ENCODE results near the gene SLC14A1.

- TF ChIP-seq REST (IDR thresholded peaks at IDR 0.05; ENCODE audit: low read depth, low read length) (no peak), SREBF2 (IDR thresholded peaks at IDR 0.05; ENCODE audit: low read length) (no peak), CTCF (IDR thresholded peaks at IDR 0.05 in 2 of 3, conservative IDR thresholded peaks at IDR 0.05 in 1 of 3; ENCODE audit: control insufficient read depth in 2 of 3, extremely low read depth in 1 of 3, insufficient read depth in 1 of 3, low read depth in 3 of 3, low read length in 3 of 3) (no peak), BMI1 (IDR thresholded peaks at IDR 0.05; ENCODE audit: borderline replicate concordance) (no peak), EP300 (IDR thresholded peaks at IDR 0.05; ENCODE audit: borderline replicate concordance in 1 of 2, control insufficient read depth in 1 of 2, low read depth in 2 of 2, low read length in 2 of 2) (no peak), CBX5 (IDR thresholded peaks at IDR 0.05; ENCODE audit: low read depth) (no peak), USF2 (IDR thresholded peaks at IDR 0.05; ENCODE audit: borderline replicate concordance, low read depth, low read length) (no peak), TCF7 (IDR thresholded peaks at IDR 0.05; ENCODE audit: borderline replicate concordance) (no peak), ZZZ3 (IDR thresholded peaks at IDR 0.05; ENCODE audit: control insufficient read depth, insufficient read length, low read depth) (no peak), TCF12 (IDR thresholded peaks at IDR 0.05; ENCODE audit: low read depth, low read length) (no peak), YY1 (IDR thresholded peaks at IDR 0.05; ENCODE audit: low read depth, low read length) (no peak), USF1 (IDR thresholded peaks at IDR 0.05; ENCODE audit: borderline replicate concordance, extremely low read length, insufficient read depth, low read depth, low read length) (no peak), HDAC6 (IDR thresholded peaks at IDR 0.05; ENCODE audit: unreplicated experiment) (no peak), NR2C2 (IDR thresholded peaks at IDR 0.05; ENCODE audit: borderline replicate concordance, control insufficient read depth, insufficient read length, low read depth) (no peak)
These were observed 36.4 kb upstream of the SLC14A1 start for GRCh38 chr18:45687621-45688020.
